Measurements from ENCODE around the gene DARS1. TPM values are rescaled to one million over a fixed set of nuclear protein-coding genes. Genes with fewer than 3 reads are reported as not detected.

DARS1 gene
- total RNA-seq (100 to 1,000 TPM in 3 of 5 donors, 10 to 100 TPM in 2; 39.1 to 244 (median 106) TPM), polyA plus RNA-seq (10 to 100 TPM; 48.1 to 63.2 (median 60.9) TPM)
- long read RNA-seq, donor 1, transcript DARS-201 (16 exons, 2,361 nt) = major isoform, 8 of 15 reads
- long read RNA-seq, donor 1, partial matches to known transcripts = 7 of 15 reads
- long read RNA-seq, donor 1, other reads (novel, unspliced or antisense) = 0 of 15 reads
- long read RNA-seq, donor 2, transcript DARS-201 (16 exons, 2,361 nt) = major isoform, 16 of 19 reads
- long read RNA-seq, donor 2, partial matches to known transcripts = 0 of 19 reads
- long read RNA-seq, donor 2, other reads (novel, unspliced or antisense) = 0 of 19 reads
- long read RNA-seq, donor 3, transcript DARS-201 (16 exons, 2,361 nt) = major isoform, 16 of 32 reads
- long read RNA-seq, donor 3, partial matches to known transcripts = 12 of 32 reads
- long read RNA-seq, donor 3, other reads (novel, unspliced or antisense) = 0 of 32 reads
- long read RNA-seq, donor 4, partial matches to known transcripts = 0 of 2 reads
- long read RNA-seq, donor 4, other reads (novel, unspliced or antisense) = 0 of 2 reads
- long read RNA-seq, donor 5, transcript DARS-201 (16 exons, 2,361 nt) = major isoform, 21 of 37 reads
- long read RNA-seq, donor 5, partial matches to known transcripts = 10 of 37 reads
- long read RNA-seq, donor 5, other reads (novel, unspliced or antisense) = 0 of 37 reads
- long read RNA-seq, donor 6 = 0 reads
- long read RNA-seq, donor 7, transcript DARS-201 (16 exons, 2,361 nt) = major isoform, 36 of 42 reads
- long read RNA-seq, donor 7, partial matches to known transcripts = 0 of 42 reads
- long read RNA-seq, donor 7, other reads (novel, unspliced or antisense) = 0 of 42 reads
- long read RNA-seq, donor 8, transcript DARS-201 (16 exons, 2,361 nt) = major isoform, 32 of 53 reads
- long read RNA-seq, donor 8, partial matches to known transcripts = 18 of 53 reads
- long read RNA-seq, donor 8, other reads (novel, unspliced or antisense) = 0 of 53 reads
- long read RNA-seq, donor 9, transcript DARS-209 (3 exons, 892 nt) = minor isoform, 5 of 19 reads
- long read RNA-seq, donor 9, transcript DARS-201 (16 exons, 2,361 nt) = major isoform, 13 of 19 reads
- long read RNA-seq, donor 9, partial matches to known transcripts = 0 of 19 reads
- long read RNA-seq, donor 9, other reads (novel, unspliced or antisense) = 0 of 19 reads
- long read RNA-seq, donor 10, transcript DARS-201 (16 exons, 2,361 nt) = major isoform, 5 of 8 reads
- long read RNA-seq, donor 10, partial matches to known transcripts = 0 of 8 reads
- long read RNA-seq, donor 10, other reads (novel, unspliced or antisense) = 0 of 8 reads

GRCh38 chr2:135985018-135985825, at the start of gene DARS1:
TSS of gene DARS1 (minus strand) at chr2:135985626. CDS start at chr2:135985468, 158 bp downstream.
- intact Hi-C loops (cut with DNase I; ENCODE audit: low total_unique reads) = no loop called here
- H3K9me3 ChIP-seq = no peaks in the 10 kb centered on the region
- peaks cover 0 to 23% (median 21%) of the 10 kb centered on the region in 4 donors for H3K36me3 ChIP-seq
- 0 to 1% (median 1%) methylated on average over 28 to 64 of the region's 64 CpGs for WGBS, 5 donors
- TF ChIP-seq POLR2AphosphoS5 (IDR thresholded peaks at IDR 0.05) (peak; percentile 38 to 91 (median 83)), EP300 (IDR thresholded peaks at IDR 0.05) (no peak), POLR2A (IDR thresholded peaks at IDR 0.05) (peak in 1 of 4 donors; percentile 16)
- TF ChIP-seq, protein P1, sequence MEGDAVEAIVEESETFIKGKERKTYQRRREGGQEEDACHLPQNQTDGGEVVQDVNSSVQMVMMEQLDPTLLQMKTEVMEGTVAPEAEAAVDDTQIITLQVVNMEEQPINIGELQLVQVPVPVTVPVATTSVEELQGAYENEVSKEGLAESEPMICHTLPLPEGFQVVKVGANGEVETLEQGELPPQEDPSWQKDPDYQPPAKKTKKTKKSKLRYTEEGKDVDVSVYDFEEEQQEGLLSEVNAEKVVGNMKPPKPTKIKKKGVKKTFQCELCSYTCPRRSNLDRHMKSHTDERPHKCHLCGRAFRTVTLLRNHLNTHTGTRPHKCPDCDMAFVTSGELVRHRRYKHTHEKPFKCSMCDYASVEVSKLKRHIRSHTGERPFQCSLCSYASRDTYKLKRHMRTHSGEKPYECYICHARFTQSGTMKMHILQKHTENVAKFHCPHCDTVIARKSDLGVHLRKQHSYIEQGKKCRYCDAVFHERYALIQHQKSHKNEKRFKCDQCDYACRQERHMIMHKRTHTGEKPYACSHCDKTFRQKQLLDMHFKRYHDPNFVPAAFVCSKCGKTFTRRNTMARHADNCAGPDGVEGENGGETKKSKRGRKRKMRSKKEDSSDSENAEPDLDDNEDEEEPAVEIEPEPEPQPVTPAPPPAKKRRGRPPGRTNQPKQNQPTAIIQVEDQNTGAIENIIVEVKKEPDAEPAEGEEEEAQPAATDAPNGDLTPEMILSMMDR (IDR thresholded peaks at IDR 0.05) = no peak
- H3K4me3 ChIP-seq = peak within 1 kb of the TSS; percentile 77 to 97 (median 86)
- peak; percentile 91 to 98 for DNase-seq
- peaks cover 9 to 42% (median 24%) of the 10 kb centered on the region in 4 donors for H3K4me1 ChIP-seq
- H3K27me3 ChIP-seq = no peaks in the 10 kb centered on the region
- peak within 1 kb of the TSS; percentile 95 to 98 (median 97) for H3K27ac ChIP-seq

DNA sequence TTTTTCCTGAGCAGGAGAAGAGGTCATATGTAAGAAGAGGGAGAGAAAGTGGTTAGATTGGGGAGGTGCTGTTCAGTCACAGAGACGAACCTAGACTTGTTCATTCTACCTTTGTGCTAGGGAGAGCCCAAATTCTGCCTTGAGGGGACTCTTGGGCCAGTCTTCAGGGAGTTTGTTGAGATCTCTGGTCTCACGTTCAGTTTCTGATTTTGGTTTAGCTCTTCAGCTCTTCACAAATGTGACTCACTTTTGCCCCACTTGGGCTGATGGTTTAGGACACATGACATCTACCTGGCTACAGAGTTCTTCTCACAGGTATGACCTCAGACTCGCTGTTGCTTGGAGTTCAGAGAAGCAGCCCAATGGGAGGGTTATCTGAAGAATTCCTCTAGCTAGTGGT, 49.2 kb upstream of the DARS1 start:
- TF ChIP-seq, protein P1 (IDR thresholded peaks at IDR 0.05) = no peak
- TF ChIP-seq EP300 (IDR thresholded peaks at IDR 0.05) = no peak
- no peak for TF ChIP-seq POLR2A (IDR thresholded peaks at IDR 0.05)
- TF ChIP-seq POLR2AphosphoS5 (IDR thresholded peaks at IDR 0.05) = no peak
- no peak for DNase-seq
- Histone ChIP-seq H3K9me3 (no peaks in the 10 kb centered on the region), H3K27me3 (no peaks in the 10 kb centered on the region), H3K4me1 (no peaks in the 10 kb centered on the region), H3K36me3 (no peaks in the 10 kb centered on the region), H3K4me3 (no peak overlapping the region), H3K27ac (no peak overlapping the region)
- intact Hi-C loops (cut with DNase I; ENCODE audit: low total_unique reads) = no loop called here
- 85 to 91% (median 89%) methylated on average over 3 of the region's 3 CpGs for WGBS, 5 donors

DNA sequence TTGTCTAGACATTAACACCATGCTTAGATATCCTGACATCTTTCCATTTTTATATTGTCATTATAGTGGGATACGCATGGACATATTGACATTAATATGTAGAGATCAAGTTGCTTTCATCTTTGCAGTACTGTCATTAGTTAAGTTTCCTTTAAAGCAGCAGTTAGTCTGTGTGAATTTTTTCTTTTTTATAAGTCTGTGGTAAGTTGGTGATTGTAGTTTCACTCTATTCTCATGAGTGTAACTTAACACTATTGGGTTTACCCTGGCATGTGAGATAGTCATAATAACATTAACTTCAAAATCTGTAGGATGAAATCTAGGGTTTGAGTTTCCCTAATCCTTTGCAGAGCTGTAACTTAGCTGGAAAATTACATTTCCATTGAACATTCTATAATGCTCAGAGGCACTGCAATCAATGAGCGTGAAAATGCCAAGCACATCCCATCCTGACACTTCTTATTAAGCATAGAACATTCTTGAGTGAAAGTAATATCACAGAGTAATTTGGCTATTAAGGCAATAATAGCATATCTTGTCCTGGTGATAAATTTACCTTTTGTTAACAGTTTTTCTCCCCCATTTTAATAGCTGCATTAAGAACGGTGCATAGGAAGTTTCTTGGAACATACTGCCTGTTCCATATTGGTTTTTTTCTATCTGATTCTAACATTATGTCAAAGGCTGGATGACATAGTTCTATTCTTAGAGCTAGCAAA, 47.5 kb upstream of the DARS1 start:
- no peaks in the 10 kb centered on the region for H3K27me3 ChIP-seq
- no peak for TF ChIP-seq EP300 (IDR thresholded peaks at IDR 0.05)
- TF ChIP-seq POLR2A (IDR thresholded peaks at IDR 0.05) = no peak
- TF ChIP-seq, protein P1 (IDR thresholded peaks at IDR 0.05) = no peak
- TF ChIP-seq POLR2AphosphoS5 (IDR thresholded peaks at IDR 0.05) = no peak
- 89 to 98% (median 93%) methylated on average over 3 of the region's 3 CpGs for WGBS, 5 donors

More for the DNA sequence above, 47.5 kb upstream of the DARS1 start:
- H3K9me3 ChIP-seq = no peaks in the 10 kb centered on the region
- no peak overlapping the region for H3K4me3 ChIP-seq
- H3K36me3 ChIP-seq = no peaks in the 10 kb centered on the region
- DNase-seq = no peak
- no peak overlapping the region for H3K27ac ChIP-seq
- intact Hi-C loops (cut with DNase I; ENCODE audit: low total_unique reads) = no loop called here
- H3K4me1 ChIP-seq = no peaks in the 10 kb centered on the region
